ENCODE data around the gene NBEA.

NBEA gene

GRCh38 chr13:34944274-34944634 is 2.2 kb downstream of the NBEA start:
- no peak overlapping the region for H3K23ac ChIP-seq (ENCODE audit: low read depth, low read length, poor library complexity)
- H3K4me2 ChIP-seq (ENCODE audit: insufficient read depth, low read length, poor library complexity, severe bottlenecking): peak overlapping the region; percentile 66
- H2BK15ac ChIP-seq (ENCODE audit: low read length): no peak overlapping the region
- no peak overlapping the region for H3K9ac ChIP-seq (ENCODE audit: low read depth, low read length, poor library complexity)
- no peak overlapping the region for H3K27ac ChIP-seq (replicated peaks; ENCODE audit: low read length)
- WGBS, 2 donors (ENCODE audit: extremely low coverage in 2 of 2, insufficient read length in 2 of 2, insufficient replicate concordance in 1 of 2): no CpG with 5 or more reads among the region's 2 CpGs
- H2AFZ ChIP-seq (ENCODE audit: low read length): no peak overlapping the region
- no peak for DNase-seq (ENCODE audit: low spot score)
- H2BK120ac ChIP-seq (ENCODE audit: low read depth, low read length): no peak overlapping the region
- H3K4ac ChIP-seq (ENCODE audit: low read length): no peak overlapping the region
- no peak overlapping the region for H4K91ac ChIP-seq (ENCODE audit: low read depth, low read length, poor library complexity)
- H3K18ac ChIP-seq (ENCODE audit: low read length): no peak overlapping the region
- H3K79me1 ChIP-seq (ENCODE audit: low read depth, low read length): no peaks in the 10 kb centered on the region
- no peak overlapping the region for H2AK5ac ChIP-seq (ENCODE audit: low read depth, low read length)
- no peaks in the 10 kb centered on the region for H3K36me3 ChIP-seq (replicated peaks in 1 of 2; ENCODE audit: control insufficient read depth in 2 of 2, insufficient read depth in 2 of 2, low read length in 2 of 2)
- peaks cover 10 to 11% of the 10 kb centered on the region in 2 donors for H3K4me1 ChIP-seq (ENCODE audit: control insufficient read depth in 2 of 2, insufficient read depth in 1 of 2, low read depth in 1 of 2, low read length in 2 of 2)
- H3K27me3 ChIP-seq (ENCODE audit: control insufficient read depth in 3 of 3, insufficient read depth in 3 of 3, low read depth in 1 of 3, low read length in 3 of 3): peaks cover 0 to 19% (median 0%) of the 10 kb centered on the region in 3 experiments
- no peak overlapping the region for H2BK5ac ChIP-seq (ENCODE audit: low read length)
- no peak overlapping the region for H3K4me3 ChIP-seq (ENCODE audit: low read length in 2 of 2)
- H3K9me3 ChIP-seq (replicated peaks in 1 of 2; ENCODE audit: control insufficient read depth in 2 of 2, insufficient read depth in 1 of 2, low read depth in 1 of 2, low read length in 2 of 2): no peaks in the 10 kb centered on the region
- no peak overlapping the region for H2BK12ac ChIP-seq (ENCODE audit: low read length)
- no peak overlapping the region for H4K8ac ChIP-seq (ENCODE audit: low read depth, low read length)
- H3K14ac ChIP-seq (ENCODE audit: low read length): no peak overlapping the region

GRCh38 chr13:34944751-34945150 is 2.7 kb downstream of the NBEA start:
- Histone ChIP-seq H2AFZ (ENCODE audit: low read length) (no peak overlapping the region), H3K4me3 (ENCODE audit: low read length in 2 of 2) (no peak overlapping the region), H3K9ac (ENCODE audit: low read depth, low read length, poor library complexity) (no peak overlapping the region), H3K27ac (replicated peaks; ENCODE audit: low read length) (no peak overlapping the region), H2AK5ac (ENCODE audit: low read depth, low read length) (no peak overlapping the region), H3K9me3 (replicated peaks in 1 of 2; ENCODE audit: control insufficient read depth in 2 of 2, insufficient read depth in 1 of 2, low read depth in 1 of 2, low read length in 2 of 2) (no peaks in the 10 kb centered on the region), H3K4me2 (ENCODE audit: insufficient read depth, low read length, poor library complexity, severe bottlenecking) (no peak overlapping the region), H3K14ac (ENCODE audit: low read length) (no peak overlapping the region), H3K4me1 (ENCODE audit: control insufficient read depth in 2 of 2, insufficient read depth in 1 of 2, low read depth in 1 of 2, low read length in 2 of 2) (peaks cover 11 to 12% of the 10 kb centered on the region in 2 donors), H3K36me3 (replicated peaks in 1 of 2; ENCODE audit: control insufficient read depth in 2 of 2, insufficient read depth in 2 of 2, low read length in 2 of 2) (no peaks in the 10 kb centered on the region), H3K18ac (ENCODE audit: low read length) (no peak overlapping the region), H2BK15ac (ENCODE audit: low read length) (no peak overlapping the region), H4K91ac (ENCODE audit: low read depth, low read length, poor library complexity) (no peak overlapping the region), H3K4ac (ENCODE audit: low read length) (no peak overlapping the region), H2BK12ac (ENCODE audit: low read length) (no peak overlapping the region), H3K27me3 (ENCODE audit: control insufficient read depth in 3 of 3, insufficient read depth in 3 of 3, low read depth in 1 of 3, low read length in 3 of 3) (peaks cover 0 to 17% (median 0%) of the 10 kb centered on the region in 3 experiments), H4K8ac (ENCODE audit: low read depth, low read length) (no peak overlapping the region), H2BK120ac (ENCODE audit: low read depth, low read length) (no peak overlapping the region), H2BK5ac (ENCODE audit: low read length) (no peak overlapping the region), H3K23ac (ENCODE audit: low read depth, low read length, poor library complexity) (no peak overlapping the region), H3K79me1 (ENCODE audit: low read depth, low read length) (no peaks in the 10 kb centered on the region)
- DNase-seq (ENCODE audit: low spot score): no peak
- WGBS, 2 donors (ENCODE audit: extremely low coverage in 2 of 2, insufficient read length in 2 of 2, insufficient replicate concordance in 1 of 2): no CpG with 5 or more reads among the region's 2 CpGs

GRCh38 chr13:34951528-34951927 is 9.5 kb downstream of the NBEA start:
- H3K14ac ChIP-seq (ENCODE audit: low read length): no peak overlapping the region
- H2BK12ac ChIP-seq (ENCODE audit: low read length): no peak overlapping the region
- H3K27me3 ChIP-seq (ENCODE audit: control insufficient read depth in 3 of 3, insufficient read depth in 3 of 3, low read depth in 1 of 3, low read length in 3 of 3): no peaks in the 10 kb centered on the region
- no peak overlapping the region for H3K4me2 ChIP-seq (ENCODE audit: insufficient read depth, low read length, poor library complexity, severe bottlenecking)
- H3K27ac ChIP-seq (replicated peaks; ENCODE audit: low read length): no peak overlapping the region
- H2AFZ ChIP-seq (ENCODE audit: low read length): no peak overlapping the region
- peaks cover 4 to 11% of the 10 kb centered on the region in 2 donors for H3K9me3 ChIP-seq (replicated peaks in 1 of 2; ENCODE audit: control insufficient read depth in 2 of 2, insufficient read depth in 1 of 2, low read depth in 1 of 2, low read length in 2 of 2)
- H4K91ac ChIP-seq (ENCODE audit: low read depth, low read length, poor library complexity): no peak overlapping the region
- H2BK120ac ChIP-seq (ENCODE audit: low read depth, low read length): no peak overlapping the region
- no peak overlapping the region for H3K18ac ChIP-seq (ENCODE audit: low read length)
- peaks cover 0 to 4% of the 10 kb centered on the region in 2 donors for H3K36me3 ChIP-seq (replicated peaks in 1 of 2; ENCODE audit: control insufficient read depth in 2 of 2, insufficient read depth in 2 of 2, low read length in 2 of 2)
- H3K79me1 ChIP-seq (ENCODE audit: low read depth, low read length): no peaks in the 10 kb centered on the region
- no peak overlapping the region for H3K9ac ChIP-seq (ENCODE audit: low read depth, low read length, poor library complexity)
- H2BK5ac ChIP-seq (ENCODE audit: low read length): no peak overlapping the region
- H3K23ac ChIP-seq (ENCODE audit: low read depth, low read length, poor library complexity): no peak overlapping the region
- H2AK5ac ChIP-seq (ENCODE audit: low read depth, low read length): no peak overlapping the region
- peaks cover 0 to 10% of the 10 kb centered on the region in 2 donors for H3K4me1 ChIP-seq (ENCODE audit: control insufficient read depth in 2 of 2, insufficient read depth in 1 of 2, low read depth in 1 of 2, low read length in 2 of 2)
- DNase-seq (ENCODE audit: low spot score): no peak
- H3K4me3 ChIP-seq (ENCODE audit: low read length in 2 of 2): no peak overlapping the region
- H2BK15ac ChIP-seq (ENCODE audit: low read length): no peak overlapping the region
- H3K4ac ChIP-seq (ENCODE audit: low read length): no peak overlapping the region
- no peak overlapping the region for H4K8ac ChIP-seq (ENCODE audit: low read depth, low read length)

DNA sequence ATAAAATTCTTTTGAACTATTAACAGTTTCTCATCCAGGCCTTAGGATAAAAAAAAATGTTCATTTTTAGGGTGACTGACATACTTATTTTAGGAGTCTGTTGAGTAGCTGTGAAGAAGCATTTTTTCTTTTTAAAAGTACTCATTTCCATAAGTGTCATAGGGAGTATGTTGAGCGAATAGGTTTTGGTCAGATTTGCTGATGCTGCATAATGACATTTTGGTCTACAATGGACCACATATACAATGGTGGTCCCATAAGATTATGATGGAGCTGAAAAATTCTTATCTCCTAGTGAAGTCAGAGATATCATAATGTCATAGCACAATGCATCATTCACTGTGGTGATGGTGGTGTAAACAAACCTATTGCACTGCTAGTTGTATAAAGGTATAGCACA is 17.4 kb downstream of the NBEA start:
- no peak overlapping the region for H2BK15ac ChIP-seq (ENCODE audit: low read length)
- no peaks in the 10 kb centered on the region for H3K4me1 ChIP-seq (ENCODE audit: control insufficient read depth in 2 of 2, insufficient read depth in 1 of 2, low read depth in 1 of 2, low read length in 2 of 2)
- no peak overlapping the region for H3K4ac ChIP-seq (ENCODE audit: low read length)
- no peak overlapping the region for H4K91ac ChIP-seq (ENCODE audit: low read depth, low read length, poor library complexity)
- no peak overlapping the region for H3K4me3 ChIP-seq (ENCODE audit: low read length in 2 of 2)
- peaks cover under 1% of the 10 kb centered on the region in 2 donors for H3K9me3 ChIP-seq (replicated peaks in 1 of 2; ENCODE audit: control insufficient read depth in 2 of 2, insufficient read depth in 1 of 2, low read depth in 1 of 2, low read length in 2 of 2)
- WGBS, 2 donors (ENCODE audit: extremely low coverage in 2 of 2, insufficient read length in 2 of 2, insufficient replicate concordance in 1 of 2): no CpG with 5 or more reads among the region's 1 CpG
- H4K8ac ChIP-seq (ENCODE audit: low read depth, low read length): no peak overlapping the region
- no peak overlapping the region for H3K14ac ChIP-seq (ENCODE audit: low read length)
- no peak for DNase-seq (ENCODE audit: low spot score)
- no peak overlapping the region for H2AK5ac ChIP-seq (ENCODE audit: low read depth, low read length)
- no peak overlapping the region for H2BK12ac ChIP-seq (ENCODE audit: low read length)
- H3K27me3 ChIP-seq (ENCODE audit: control insufficient read depth in 3 of 3, insufficient read depth in 3 of 3, low read depth in 1 of 3, low read length in 3 of 3): no peaks in the 10 kb centered on the region
- no peak overlapping the region for H3K4me2 ChIP-seq (ENCODE audit: insufficient read depth, low read length, poor library complexity, severe bottlenecking)
- no peak overlapping the region for H2BK120ac ChIP-seq (ENCODE audit: low read depth, low read length)
- no peaks in the 10 kb centered on the region for H3K36me3 ChIP-seq (replicated peaks in 1 of 2; ENCODE audit: control insufficient read depth in 2 of 2, insufficient read depth in 2 of 2, low read length in 2 of 2)
- H3K27ac ChIP-seq (replicated peaks; ENCODE audit: low read length): no peak overlapping the region
- H2BK5ac ChIP-seq (ENCODE audit: low read length): no peak overlapping the region
- H3K23ac ChIP-seq (ENCODE audit: low read depth, low read length, poor library complexity): no peak overlapping the region
- no peak overlapping the region for H3K9ac ChIP-seq (ENCODE audit: low read depth, low read length, poor library complexity)
- H3K18ac ChIP-seq (ENCODE audit: low read length): no peak overlapping the region
- H2AFZ ChIP-seq (ENCODE audit: low read length): no peak overlapping the region
- H3K79me1 ChIP-seq (ENCODE audit: low read depth, low read length): peaks cover under 1% of the 10 kb centered on the region
